ENCODE results near the gene SRGAP3.

DNA sequence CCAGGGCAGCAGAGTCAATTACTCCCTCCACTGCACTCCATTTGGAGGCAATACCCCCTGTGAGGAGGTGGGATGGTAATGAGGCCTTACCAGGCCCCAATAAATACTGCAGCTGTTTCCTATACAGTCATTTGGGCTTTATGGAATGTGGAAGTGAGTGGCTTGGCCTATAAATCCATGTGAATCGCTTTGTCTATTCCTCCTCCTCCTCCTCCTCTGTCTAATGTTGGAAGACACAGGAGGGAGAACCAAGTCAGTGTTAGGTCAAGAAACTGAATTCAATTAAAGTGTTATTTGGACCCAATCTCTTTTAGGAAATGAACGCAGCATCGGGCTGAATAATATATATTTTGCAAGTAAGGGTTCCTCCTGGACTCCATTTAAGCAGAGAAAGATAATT, 17.3 kb upstream of the SRGAP3 start:
- TF ChIP-seq, protein P1, sequence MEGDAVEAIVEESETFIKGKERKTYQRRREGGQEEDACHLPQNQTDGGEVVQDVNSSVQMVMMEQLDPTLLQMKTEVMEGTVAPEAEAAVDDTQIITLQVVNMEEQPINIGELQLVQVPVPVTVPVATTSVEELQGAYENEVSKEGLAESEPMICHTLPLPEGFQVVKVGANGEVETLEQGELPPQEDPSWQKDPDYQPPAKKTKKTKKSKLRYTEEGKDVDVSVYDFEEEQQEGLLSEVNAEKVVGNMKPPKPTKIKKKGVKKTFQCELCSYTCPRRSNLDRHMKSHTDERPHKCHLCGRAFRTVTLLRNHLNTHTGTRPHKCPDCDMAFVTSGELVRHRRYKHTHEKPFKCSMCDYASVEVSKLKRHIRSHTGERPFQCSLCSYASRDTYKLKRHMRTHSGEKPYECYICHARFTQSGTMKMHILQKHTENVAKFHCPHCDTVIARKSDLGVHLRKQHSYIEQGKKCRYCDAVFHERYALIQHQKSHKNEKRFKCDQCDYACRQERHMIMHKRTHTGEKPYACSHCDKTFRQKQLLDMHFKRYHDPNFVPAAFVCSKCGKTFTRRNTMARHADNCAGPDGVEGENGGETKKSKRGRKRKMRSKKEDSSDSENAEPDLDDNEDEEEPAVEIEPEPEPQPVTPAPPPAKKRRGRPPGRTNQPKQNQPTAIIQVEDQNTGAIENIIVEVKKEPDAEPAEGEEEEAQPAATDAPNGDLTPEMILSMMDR (IDR thresholded peaks at IDR 0.05), result no peak
- no peak for TF ChIP-seq POLR2A (IDR thresholded peaks at IDR 0.05)
